GM21529 (cell line): Measurements from ENCODE around the gene MICU1.
"Not testable (repeated sequence)": the region's sequence is repeated elsewhere in the genome, so short reads cannot be mapped to it uniquely, and the experiment has no call there.

Experiments
- ATAC-seq: cut with Tn5 transposase; IDR thresholded peaks from one replicate; pipeline ENCODE4 v1.9.1; 2021; ENCODE audit not compliant: unreplicated experiment

MICU1 gene

GRCh38 chr10:72332423-72333111 is 293.3 kb downstream of the MICU1 start:
- no peak for ATAC-seq

- ATAC-seq: no peak
These were observed 294.1 kb downstream of the MICU1 start for GRCh38 chr10:72331575-72332422.

GRCh38 chr10:72330069-72330426 is 295.8 kb downstream of the MICU1 start:
- no peak for ATAC-seq

GRCh38 chr10:72329290-72330068 is 296.4 kb downstream of the MICU1 start:
- ATAC-seq: no peak

- ATAC-seq: no peak
These were observed 297.1 kb downstream of the MICU1 start for GRCh38 chr10:72328829-72329204.

GRCh38 chr10:72328045-72328828 is 297.6 kb downstream of the MICU1 start:
- no peak for ATAC-seq

GRCh38 chr10:72326665-72327603 is 298.9 kb downstream of the MICU1 start:
- not testable (repeated sequence) for ATAC-seq

- ATAC-seq: not testable (repeated sequence)
These were observed 300.4 kb downstream of the MICU1 start for GRCh38 chr10:72325243-72326175.

GRCh38 chr10:72323771-72324191 is 302.1 kb downstream of the MICU1 start:
- ATAC-seq: no peak

- ATAC-seq: no peak
These were observed 302.6 kb downstream of the MICU1 start for GRCh38 chr10:72323108-72323749.

- ATAC-seq: no peak
These were observed 303.4 kb downstream of the MICU1 start for GRCh38 chr10:72322280-72323058.

GRCh38 chr10:72322030-72322279 is 303.9 kb downstream of the MICU1 start:
- ATAC-seq: no peak

- no peak for ATAC-seq
These were observed 304.4 kb downstream of the MICU1 start for GRCh38 chr10:72321248-72322029.

- peak; percentile 72 for ATAC-seq
These were observed 305.1 kb downstream of the MICU1 start for GRCh38 chr10:72320676-72321247.

GRCh38 chr10:72319416-72320254 is 306.2 kb downstream of the MICU1 start:
- peak; percentile 47 for ATAC-seq
